Sigmoid colon (tissue), 4 donors: ENCODE results near the gene PTPRD.

Experiments
- EP300 ChIP-seq, 4 donors: sonication (generic); formaldehyde crosslinking; IDR thresholded peaks; one replicate each; pipeline ENCODE4 v1.6.1; 2017; ENCODE audit warnings: antibody characterized with exemption in 4 of 4
- POLR2A ChIP-seq, 2 donors: fragments of 450-650 bp; IDR thresholded peaks; one replicate each; pipeline ENCODE4 v1.6.1; 2016; ENCODE audit warnings: antibody characterized with exemption in 2 of 2, mild to moderate bottlenecking in 2 of 2, moderate library complexity in 2 of 2
- POLR2AphosphoS5 ChIP-seq, 4 donors: sonication (generic); formaldehyde crosslinking; IDR thresholded peaks; one replicate each; pipeline ENCODE4 v1.6.1; 2017; ENCODE audit warnings: antibody characterized with exemption in 4 of 4
- TF ChIP-seq, protein P1 (sequence below), 4 experiments: fragments of 450-650 bp in 3 of 4; fragments of 200-600 bp in 1 of 4; IDR thresholded peaks; one replicate each; pipeline ENCODE4 v1.5.1; 2016 to 2019; ENCODE audit warnings: antibody characterized with exemption in 4 of 4, mild to moderate bottlenecking in 3 of 4, moderate library complexity in 2 of 4

DNA sequence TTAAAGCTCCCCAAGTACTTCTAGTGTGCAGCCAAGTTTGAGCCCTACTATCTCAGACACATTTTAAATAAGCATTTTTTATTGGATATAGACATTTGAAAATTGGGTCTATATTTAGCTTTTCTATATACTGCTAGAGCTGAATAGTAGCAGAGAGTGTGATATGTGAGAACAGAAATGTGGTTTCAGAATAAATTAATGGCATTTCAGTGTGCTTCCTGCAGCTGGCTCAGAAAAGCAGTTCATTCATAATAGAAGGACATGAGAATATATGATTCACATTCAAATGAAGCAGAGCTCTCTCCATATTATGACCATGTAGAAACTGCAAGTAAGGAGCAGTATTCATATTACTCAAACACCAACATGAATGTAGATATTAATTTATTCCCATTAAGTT, 464.0 kb downstream of the PTPRD start:
- TF ChIP-seq, protein P1, sequence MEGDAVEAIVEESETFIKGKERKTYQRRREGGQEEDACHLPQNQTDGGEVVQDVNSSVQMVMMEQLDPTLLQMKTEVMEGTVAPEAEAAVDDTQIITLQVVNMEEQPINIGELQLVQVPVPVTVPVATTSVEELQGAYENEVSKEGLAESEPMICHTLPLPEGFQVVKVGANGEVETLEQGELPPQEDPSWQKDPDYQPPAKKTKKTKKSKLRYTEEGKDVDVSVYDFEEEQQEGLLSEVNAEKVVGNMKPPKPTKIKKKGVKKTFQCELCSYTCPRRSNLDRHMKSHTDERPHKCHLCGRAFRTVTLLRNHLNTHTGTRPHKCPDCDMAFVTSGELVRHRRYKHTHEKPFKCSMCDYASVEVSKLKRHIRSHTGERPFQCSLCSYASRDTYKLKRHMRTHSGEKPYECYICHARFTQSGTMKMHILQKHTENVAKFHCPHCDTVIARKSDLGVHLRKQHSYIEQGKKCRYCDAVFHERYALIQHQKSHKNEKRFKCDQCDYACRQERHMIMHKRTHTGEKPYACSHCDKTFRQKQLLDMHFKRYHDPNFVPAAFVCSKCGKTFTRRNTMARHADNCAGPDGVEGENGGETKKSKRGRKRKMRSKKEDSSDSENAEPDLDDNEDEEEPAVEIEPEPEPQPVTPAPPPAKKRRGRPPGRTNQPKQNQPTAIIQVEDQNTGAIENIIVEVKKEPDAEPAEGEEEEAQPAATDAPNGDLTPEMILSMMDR (IDR thresholded peaks at IDR 0.05): no peak
- TF ChIP-seq POLR2A (IDR thresholded peaks at IDR 0.05) (no peak), POLR2AphosphoS5 (IDR thresholded peaks at IDR 0.05) (no peak), EP300 (IDR thresholded peaks at IDR 0.05) (no peak)
